HepG2 (cell line): ENCODE results near the gene IL6R.

ENCODE experiments used
- ATRX ChIP-seq: sonication (generic); formaldehyde crosslinking; IDR thresholded peaks from 2 replicates; pipeline ENCODE4 v1.4.0; 2020; ENCODE audit warnings: missing genetic modification reagents, borderline replicate concordance
- CEBPB ChIP-seq: IDR thresholded peaks from 2 replicates; pipeline ENCODE4 v1.6.1; 2011; ENCODE audit warnings: low read depth, low read length, improper control_type of control experiment, borderline replicate concordance
- KDM2A ChIP-seq: sonication (generic); formaldehyde crosslinking; IDR thresholded peaks from 2 replicates; pipeline ENCODE4 v1.4.0; 2020; ENCODE audit warnings: low read depth, missing genetic modification reagents, borderline replicate concordance
- MAFF ChIP-seq: IDR thresholded peaks from 2 replicates; pipeline ENCODE4 v1.6.1; 2011; ENCODE audit warnings: low read depth, low read length, improper control_type of control experiment
- NCOR1 ChIP-seq: fragments of 200-600 bp; sonication (generic); IDR thresholded peaks from 2 replicates; pipeline ENCODE4 v1.7.0; 2017; ENCODE audit warnings: antibody characterized with exemption, low read length, borderline replicate concordance
- NR1H2 ChIP-seq: sonication (generic); formaldehyde crosslinking; IDR thresholded peaks from 2 replicates; pipeline ENCODE4 v1.8.1; 2022; ENCODE audit warnings: low read depth, missing genetic modification reagents, borderline replicate concordance
- POGZ ChIP-seq: sonication (generic); formaldehyde crosslinking; IDR thresholded peaks from 2 replicates; pipeline ENCODE4 v1.4.0; 2020; ENCODE audit warnings: mild to moderate bottlenecking, missing genetic modification reagents
- POLR2A ChIP-seq, 2 experiments: IDR thresholded peaks; 2 replicates each; pipeline ENCODE4 v1.6.1; 2011; ENCODE audit warnings: low read depth in 2 of 2, low read length in 2 of 2, mild to moderate bottlenecking in 1 of 2, moderate library complexity in 1 of 2; ENCODE audit not compliant: insufficient read depth in 1 of 2
- POLR2AphosphoS5 ChIP-seq: IDR thresholded peaks from 2 replicates; pipeline ENCODE4 v1.6.1; 2012; ENCODE audit warnings: low read depth, low read length
- ZNF274 ChIP-seq: sonication (generic); formaldehyde crosslinking; IDR thresholded peaks from 2 replicates; pipeline ENCODE4 v1.5.1; 2020; ENCODE audit warnings: mild to moderate bottlenecking, missing genetic modification reagents
- ZNF7 ChIP-seq: IDR thresholded peaks from 2 replicates; pipeline ENCODE4 v1.6.1; 2016; ENCODE audit warnings: missing biosample characterization, missing genetic modification reagents
- TF ChIP-seq, protein P1 (sequence below), 2 experiments: sonication (generic) in 1 of 2; formaldehyde crosslinking in 1 of 2; IDR thresholded peaks; 2 replicates each; pipeline versions ENCODE4 v1.4.0 to v1.6.1; 2018 to 2020; ENCODE audit warnings: missing genetic modification reagents in 2 of 2, borderline replicate concordance in 1 of 2, low read depth in 1 of 2, mild to moderate bottlenecking in 1 of 2, missing biosample characterization in 1 of 2
- TF ChIP-seq, protein P2 (sequence below): sonication (generic); formaldehyde crosslinking; IDR thresholded peaks from 2 replicates; pipeline ENCODE4 v1.5.0; 2020; ENCODE audit warnings: mild to moderate bottlenecking, missing genetic modification reagents, moderate library complexity
- TF ChIP-seq, protein P3 (sequence below): sonication (generic); formaldehyde crosslinking; IDR thresholded peaks from 2 replicates; pipeline ENCODE4 v1.4.0; 2020; ENCODE audit warnings: missing genetic modification reagents

DNA sequence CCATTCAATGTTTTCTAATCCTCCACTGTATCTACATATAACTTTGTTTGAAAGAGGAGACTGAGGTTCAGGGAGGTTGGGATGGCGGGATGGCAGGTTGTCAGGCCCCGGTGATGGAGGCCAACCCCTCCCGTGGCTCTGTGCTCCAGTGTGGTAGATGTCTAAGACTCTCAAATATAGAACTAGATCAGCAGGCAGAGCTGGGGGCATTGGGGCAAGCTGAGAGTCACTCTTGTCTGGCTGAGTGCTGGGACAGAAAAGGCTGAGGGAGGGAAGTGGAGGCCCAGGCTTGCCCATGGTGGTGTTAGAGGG is 1.7 kb downstream of the IL6R start:
- no peak for TF ChIP-seq NCOR1
- TF ChIP-seq NR1H2 (CRISPR knock-in tag) = no peak
- TF ChIP-seq ZNF7 (CRISPR knock-in tag) = no peak
- TF ChIP-seq, protein P1, sequence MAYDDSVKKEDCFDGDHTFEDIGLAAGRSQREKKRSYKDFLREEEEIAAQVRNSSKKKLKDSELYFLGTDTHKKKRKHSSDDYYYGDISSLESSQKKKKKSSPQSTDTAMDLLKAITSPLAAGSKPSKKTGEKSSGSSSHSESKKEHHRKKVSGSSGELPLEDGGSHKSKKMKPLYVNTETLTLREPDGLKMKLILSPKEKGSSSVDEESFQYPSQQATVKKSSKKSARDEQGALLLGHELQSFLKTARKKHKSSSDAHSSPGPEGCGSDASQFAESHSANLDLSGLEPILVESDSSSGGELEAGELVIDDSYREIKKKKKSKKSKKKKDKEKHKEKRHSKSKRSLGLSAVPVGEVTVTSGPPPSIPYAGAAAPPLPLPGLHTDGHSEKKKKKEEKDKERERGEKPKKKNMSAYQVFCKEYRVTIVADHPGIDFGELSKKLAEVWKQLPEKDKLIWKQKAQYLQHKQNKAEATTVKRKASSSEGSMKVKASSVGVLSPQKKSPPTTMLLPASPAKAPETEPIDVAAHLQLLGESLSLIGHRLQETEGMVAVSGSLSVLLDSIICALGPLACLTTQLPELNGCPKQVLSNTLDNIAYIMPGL (CRISPR knock-in tag; IDR thresholded peaks at IDR 0.05; ENCODE audit: borderline replicate concordance in 1 of 2, low read depth in 1 of 2) = no peak
- TF ChIP-seq POLR2A (IDR thresholded peaks at IDR 0.05; ENCODE audit: insufficient read depth in 1 of 2, low read depth in 2 of 2, low read length in 2 of 2) = no peak
- TF ChIP-seq ZNF274 = no peak
- no peak for TF ChIP-seq MAFF
- TF ChIP-seq, protein P2, sequence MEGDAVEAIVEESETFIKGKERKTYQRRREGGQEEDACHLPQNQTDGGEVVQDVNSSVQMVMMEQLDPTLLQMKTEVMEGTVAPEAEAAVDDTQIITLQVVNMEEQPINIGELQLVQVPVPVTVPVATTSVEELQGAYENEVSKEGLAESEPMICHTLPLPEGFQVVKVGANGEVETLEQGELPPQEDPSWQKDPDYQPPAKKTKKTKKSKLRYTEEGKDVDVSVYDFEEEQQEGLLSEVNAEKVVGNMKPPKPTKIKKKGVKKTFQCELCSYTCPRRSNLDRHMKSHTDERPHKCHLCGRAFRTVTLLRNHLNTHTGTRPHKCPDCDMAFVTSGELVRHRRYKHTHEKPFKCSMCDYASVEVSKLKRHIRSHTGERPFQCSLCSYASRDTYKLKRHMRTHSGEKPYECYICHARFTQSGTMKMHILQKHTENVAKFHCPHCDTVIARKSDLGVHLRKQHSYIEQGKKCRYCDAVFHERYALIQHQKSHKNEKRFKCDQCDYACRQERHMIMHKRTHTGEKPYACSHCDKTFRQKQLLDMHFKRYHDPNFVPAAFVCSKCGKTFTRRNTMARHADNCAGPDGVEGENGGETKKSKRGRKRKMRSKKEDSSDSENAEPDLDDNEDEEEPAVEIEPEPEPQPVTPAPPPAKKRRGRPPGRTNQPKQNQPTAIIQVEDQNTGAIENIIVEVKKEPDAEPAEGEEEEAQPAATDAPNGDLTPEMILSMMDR (CRISPR knock-in tag) = no peak
- TF ChIP-seq KDM2A (CRISPR knock-in tag) = no peak
- no peak for TF ChIP-seq POGZ (CRISPR knock-in tag)
- TF ChIP-seq ATRX (CRISPR knock-in tag) = no peak
- no peak for TF ChIP-seq POLR2AphosphoS5
- TF ChIP-seq CEBPB = no peak
- TF ChIP-seq, protein P3, sequence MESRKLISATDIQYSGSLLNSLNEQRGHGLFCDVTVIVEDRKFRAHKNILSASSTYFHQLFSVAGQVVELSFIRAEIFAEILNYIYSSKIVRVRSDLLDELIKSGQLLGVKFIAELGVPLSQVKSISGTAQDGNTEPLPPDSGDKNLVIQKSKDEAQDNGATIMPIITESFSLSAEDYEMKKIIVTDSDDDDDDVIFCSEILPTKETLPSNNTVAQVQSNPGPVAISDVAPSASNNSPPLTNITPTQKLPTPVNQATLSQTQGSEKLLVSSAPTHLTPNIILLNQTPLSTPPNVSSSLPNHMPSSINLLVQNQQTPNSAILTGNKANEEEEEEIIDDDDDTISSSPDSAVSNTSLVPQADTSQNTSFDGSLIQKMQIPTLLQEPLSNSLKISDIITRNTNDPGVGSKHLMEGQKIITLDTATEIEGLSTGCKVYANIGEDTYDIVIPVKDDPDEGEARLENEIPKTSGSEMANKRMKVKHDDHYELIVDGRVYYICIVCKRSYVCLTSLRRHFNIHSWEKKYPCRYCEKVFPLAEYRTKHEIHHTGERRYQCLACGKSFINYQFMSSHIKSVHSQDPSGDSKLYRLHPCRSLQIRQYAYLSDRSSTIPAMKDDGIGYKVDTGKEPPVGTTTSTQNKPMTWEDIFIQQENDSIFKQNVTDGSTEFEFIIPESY = no peak
